NCI-H2107 treated with DMSO at 0.1 percent for 48 hours (cell line): ENCODE measurements around the gene HOXD8.

Experiments
- DNase-seq: peaks from one replicate; lab custom pipeline; 2025; ENCODE audit not compliant: unreplicated experiment; lab: John Stamatoyannopoulos, UW

Gene HOXD8

GRCh38 chr2:176145085-176145969, 15.8 kb downstream of the HOXD8 start:
- no peak for DNase-seq

GRCh38 chr2:176146101-176146500, 16.6 kb downstream of the HOXD8 start:
- DNase-seq: no peak

- DNase-seq: no peak
Observed at GRCh38 chr2:176146645-176147044, 17.1 kb downstream of the HOXD8 start.

GRCh38 chr2:176147210-176147799, 17.8 kb downstream of the HOXD8 start:
- DNase-seq: no peak

GRCh38 chr2:176147800-176148496, 18.4 kb downstream of the HOXD8 start:
- DNase-seq: no peak

- DNase-seq: no peak
Observed at GRCh38 chr2:176148751-176149421, 19.4 kb downstream of the HOXD8 start.

- no peak for DNase-seq
Observed at GRCh38 chr2:176149481-176149938, 20.0 kb downstream of the HOXD8 start.

- DNase-seq: no peak
Observed at GRCh38 chr2:176149939-176150583, 20.6 kb downstream of the HOXD8 start.

- DNase-seq: no peak
Observed at GRCh38 chr2:176150584-176151441, 21.3 kb downstream of the HOXD8 start.

- no peak for DNase-seq
Observed at GRCh38 chr2:176151442-176152287, 22.2 kb downstream of the HOXD8 start, which contains the start of gene HOXD4. Gene HOXD4 (plus strand): TSS chr2:176151550. CDS start chr2:176151634, 84 bp downstream.

- DNase-seq: no peak
Observed at GRCh38 chr2:176152350-176153181, 23.1 kb downstream of the HOXD8 start.

- no peak for DNase-seq
Observed at GRCh38 chr2:176154576-176155252, 25.2 kb downstream of the HOXD8 start.

- no peak for DNase-seq
Observed at GRCh38 chr2:176155356-176156044, 26.0 kb downstream of the HOXD8 start.

GRCh38 chr2:176156301-176156806, 26.8 kb downstream of the HOXD8 start:
- no peak for DNase-seq

GRCh38 chr2:176156807-176157498, 27.4 kb downstream of the HOXD8 start, which contains the start of gene HOXD3:
Gene HOXD3 (plus strand): TSS chr2:176157307. CDS start chr2:176169115, 11,808 bp downstream.
- no peak for DNase-seq
